ENCODE results near the gene OGFOD2. TPM values are rescaled to one million over a fixed set of nuclear protein-coding genes. Genes with fewer than 3 reads are reported as not detected.

Gene OGFOD2
- 10 to 100 TPM; 20.3 to 20.6 TPM for total RNA-seq
- 10 to 100 TPM; 14.2 to 20.8 (median 15.9) TPM for polyA plus RNA-seq (ENCODE audit: insufficient read length in 6 of 6)
- long read RNA-seq, donor 1, partial matches to known transcripts, result 0 of 5 reads
- long read RNA-seq, donor 1, other reads (novel, unspliced or antisense), result 0 of 5 reads
- long read RNA-seq, donor 2, partial matches to known transcripts, result 0 of 3 reads
- long read RNA-seq, donor 2, other reads (novel, unspliced or antisense), result 0 of 3 reads
- long read RNA-seq, donor 3, partial matches to known transcripts, result 0 of 6 reads
- long read RNA-seq, donor 3, other reads (novel, unspliced or antisense), result 0 of 6 reads
- long read RNA-seq, donor 4, transcript OGFOD2-201 (7 exons, 1,780 nt), result major isoform, 14 of 24 reads
- long read RNA-seq, donor 4, partial matches to known transcripts, result 0 of 24 reads
- long read RNA-seq, donor 4, other reads (novel, unspliced or antisense), result 5 of 24 reads
- long read RNA-seq, donor 5, transcript OGFOD2-201 (7 exons, 1,780 nt), result major isoform, 6 of 6 reads
- long read RNA-seq, donor 5, partial matches to known transcripts, result 0 of 6 reads
- long read RNA-seq, donor 5, other reads (novel, unspliced or antisense), result 0 of 6 reads
- long read RNA-seq, donor 6, partial matches to known transcripts, result 0 of 3 reads
- long read RNA-seq, donor 6, other reads (novel, unspliced or antisense), result 0 of 3 reads
- long read RNA-seq, donor 7, partial matches to known transcripts, result 0 of 5 reads
- long read RNA-seq, donor 7, other reads (novel, unspliced or antisense), result 0 of 5 reads
- long read RNA-seq, donor 8, partial matches to known transcripts, result 0 of 5 reads
- long read RNA-seq, donor 8, other reads (novel, unspliced or antisense), result 0 of 5 reads
- long read RNA-seq, donor 9, result 0 reads
- long read RNA-seq, donor 10, transcript OGFOD2-201 (7 exons, 1,780 nt), result major isoform, 9 of 27 reads
- long read RNA-seq, donor 10, partial matches to known transcripts, result 0 of 27 reads
- long read RNA-seq, donor 10, other reads (novel, unspliced or antisense), result 14 of 27 reads
- long read RNA-seq, donor 11, partial matches to known transcripts, result 0 of 3 reads
- long read RNA-seq, donor 11, other reads (novel, unspliced or antisense), result 0 of 3 reads
- long read RNA-seq, donor 12, partial matches to known transcripts, result 0 of 5 reads
- long read RNA-seq, donor 12, other reads (novel, unspliced or antisense), result 0 of 5 reads

- peak within 1 kb of the TSS; percentile 94 for H3K4me3 ChIP-seq
- peak within 1 kb of the TSS; percentile 98 to 99 for H3K27ac ChIP-seq
- intact Hi-C loops (cut with DNase I), result no loop called here
- no peaks in the 10 kb centered on the region for H3K9me3 ChIP-seq
- DNase-seq (peak; percentile 88 to 97 (median 93)), ATAC-seq (peak; percentile 93)
- H3K4me1 ChIP-seq, result peaks cover 20 to 47% of the 10 kb centered on the region in 2 donors
- peaks cover 0 to 17% of the 10 kb centered on the region in 2 donors for H3K36me3 ChIP-seq
- no peak for TF ChIP-seq CTCF (IDR thresholded peaks at IDR 0.05)
- no peaks in the 10 kb centered on the region for H3K27me3 ChIP-seq
These were observed at the start of gene OGFOD2 for GRCh38 chr12:122974892-122975789. Gene OGFOD2, plus strand, starts transcription at chr12:122975244. Its CDS starts 8 bp downstream, at chr12:122975252.

- H3K27ac ChIP-seq, result no peak overlapping the region
- no peaks in the 10 kb centered on the region for H3K36me3 ChIP-seq
- no peak overlapping the region for H3K4me3 ChIP-seq
- intact Hi-C loops (cut with DNase I), result no loop called here
- H3K27me3 ChIP-seq, result no peaks in the 10 kb centered on the region
- DNase-seq (no peak), ATAC-seq (no peak)
- no peak for TF ChIP-seq CTCF (IDR thresholded peaks at IDR 0.05)
- no peaks in the 10 kb centered on the region for H3K9me3 ChIP-seq
- H3K4me1 ChIP-seq, result peaks cover 0 to 13% of the 10 kb centered on the region in 2 donors
These were observed 47.2 kb upstream of the OGFOD2 start for GRCh38 chr12:122927756-122928403.

- no peak for DNase-seq
- no peak for ATAC-seq
- no peak overlapping the region for H3K4me3 ChIP-seq
- no peaks in the 10 kb centered on the region for H3K9me3 ChIP-seq
- no peak for TF ChIP-seq CTCF (IDR thresholded peaks at IDR 0.05)
- peaks cover 0 to 13% of the 10 kb centered on the region in 2 donors for H3K4me1 ChIP-seq
- no peaks in the 10 kb centered on the region for H3K36me3 ChIP-seq
- no peak overlapping the region for H3K27ac ChIP-seq
- intact Hi-C loops (cut with DNase I), result no loop called here
- no peaks in the 10 kb centered on the region for H3K27me3 ChIP-seq
These were observed 46.5 kb upstream of the OGFOD2 start for GRCh38 chr12:122928404-122929147.

GRCh38 chr12:122929148-122929538 is 45.9 kb upstream of the OGFOD2 start:
- Histone ChIP-seq H3K27ac (no peak overlapping the region), H3K36me3 (no peaks in the 10 kb centered on the region)

More at GRCh38 chr12:122929148-122929538, 45.9 kb upstream of the OGFOD2 start:
- no peaks in the 10 kb centered on the region for H3K27me3 ChIP-seq
- DNase-seq, result no peak
- no peak for TF ChIP-seq CTCF (IDR thresholded peaks at IDR 0.05)
- no peaks in the 10 kb centered on the region for H3K9me3 ChIP-seq
- peaks cover 0 to 13% of the 10 kb centered on the region in 2 donors for H3K4me1 ChIP-seq
- intact Hi-C loops (cut with DNase I), result no loop called here
- no peak overlapping the region for H3K4me3 ChIP-seq
- no peak for ATAC-seq

Measured in left lung (tissue), 14 donors.